Liver (tissue), 9 donors: ENCODE results near the gene CTNNBL1. TPM values are rescaled to one million over a fixed set of nuclear protein-coding genes. Genes with fewer than 3 reads are reported as not detected.

ENCODE experiments used
- DNase-seq: peaks from one replicate; pipeline ENCODE4 v3.0.0-alpha.2; 2017; ENCODE audit warnings: low spot score
- H3K27ac ChIP-seq, 2 donors: one replicate each; pipeline ENCODE4 v1.7.0; 2013; ENCODE audit warnings: inconsistent platforms in 2 of 2, low read length in 2 of 2, control low read depth in 1 of 2, low read depth in 1 of 2, mild to moderate bottlenecking in 1 of 2
- H3K27me3 ChIP-seq, 4 donors: one replicate each; pipeline versions ENCODE4 v1.6.1 to v1.7.0; 2013; ENCODE audit warnings: low read length in 3 of 4, inconsistent platforms in 1 of 4, mild to moderate bottlenecking in 1 of 4, moderate library complexity in 1 of 4; ENCODE audit not compliant: control insufficient read depth in 4 of 4, insufficient read depth in 4 of 4
- H3K36me3 ChIP-seq, 4 donors: one replicate each; pipeline versions ENCODE4 v1.6.1 to v1.7.0; 2013; ENCODE audit warnings: low read length in 3 of 4, mild to moderate bottlenecking in 3 of 4, low read depth in 1 of 4, moderate library complexity in 1 of 4; ENCODE audit not compliant: control insufficient read depth in 4 of 4, insufficient read depth in 3 of 4
- H3K4me1 ChIP-seq, 4 donors: one replicate each; pipeline versions ENCODE4 v1.6.1 to v1.7.0; 2013; ENCODE audit warnings: low read length in 3 of 4, mild to moderate bottlenecking in 3 of 4, moderate library complexity in 1 of 4; ENCODE audit not compliant: control insufficient read depth in 4 of 4, insufficient read depth in 4 of 4
- H3K4me3 ChIP-seq, 3 donors: one replicate each; pipeline versions ENCODE4 v1.6.1 to v1.7.0; 2013; ENCODE audit warnings: low read length in 3 of 3, control low read depth in 1 of 3, low read depth in 1 of 3, mild to moderate bottlenecking in 1 of 3
- H3K9ac ChIP-seq, 2 donors: one replicate each; pipeline ENCODE4 v1.7.0; 2013; ENCODE audit warnings: low read length in 2 of 2, mild to moderate bottlenecking in 2 of 2, moderate library complexity in 2 of 2, control low read depth in 1 of 2, low read depth in 1 of 2
- H3K9me3 ChIP-seq, 4 donors: one replicate each; pipeline versions ENCODE4 v1.6.1 to v1.7.0; 2013; ENCODE audit warnings: low read length in 3 of 4; ENCODE audit not compliant: control insufficient read depth in 4 of 4
- EGR1 ChIP-seq, 2 donors: IDR thresholded peaks; 2 replicates each; pipeline ENCODE4 v1.6.1; 2016 to 2018; ENCODE audit warnings: antibody characterized with exemption in 2 of 2, low read depth in 2 of 2
- FOXA1 ChIP-seq: IDR thresholded peaks from 2 replicates; pipeline ENCODE4 v1.6.1; 2016; ENCODE audit warnings: antibody characterized with exemption
- FOXA2 ChIP-seq: IDR thresholded peaks from 2 replicates; pipeline ENCODE4 v1.6.1; 2016; ENCODE audit warnings: antibody characterized with exemption
- GABPA ChIP-seq, 2 donors: IDR thresholded peaks in 1 of 2; conservative IDR thresholded peaks in 1 of 2; 2 replicates each; pipeline ENCODE4 v1.6.1; 2016; ENCODE audit warnings: antibody characterized with exemption in 2 of 2, mild to moderate bottlenecking in 1 of 2, moderate library complexity in 1 of 2
- HNF4A ChIP-seq, 2 donors: conservative IDR thresholded peaks; 2 replicates each; pipeline ENCODE4 v1.6.1; 2016; ENCODE audit warnings: antibody characterized with exemption in 2 of 2, mild to moderate bottlenecking in 2 of 2
- HNF4G ChIP-seq: IDR thresholded peaks from 2 replicates; pipeline ENCODE4 v1.6.1; 2016; ENCODE audit warnings: antibody characterized with exemption
- JUND ChIP-seq, 2 donors: IDR thresholded peaks; 2 replicates each; pipeline ENCODE4 v1.6.1; 2016; ENCODE audit warnings: antibody characterized with exemption in 2 of 2
- NR2F2 ChIP-seq: IDR thresholded peaks from 2 replicates; pipeline ENCODE4 v1.6.1; 2016; ENCODE audit warnings: antibody characterized with exemption
- RAD21 ChIP-seq, 2 donors: IDR thresholded peaks; 2 replicates each; pipeline ENCODE4 v1.6.1; 2016; ENCODE audit warnings: antibody characterized with exemption in 2 of 2, mild to moderate bottlenecking in 2 of 2
- RXRA ChIP-seq, 2 donors: IDR thresholded peaks; 2 replicates each; pipeline ENCODE4 v1.6.1; 2017 to 2018; ENCODE audit warnings: antibody characterized with exemption in 2 of 2, mild to moderate bottlenecking in 1 of 2
- SP1 ChIP-seq: IDR thresholded peaks from 2 replicates; pipeline ENCODE4 v1.6.1; 2018; ENCODE audit warnings: antibody characterized with exemption, mild to moderate bottlenecking
- TAF1 ChIP-seq: conservative IDR thresholded peaks from 2 replicates; pipeline ENCODE4 v1.6.1; 2016; ENCODE audit warnings: antibody characterized with exemption, mild to moderate bottlenecking
- YY1 ChIP-seq: IDR thresholded peaks from 2 replicates; pipeline ENCODE4 v1.6.1; 2016; ENCODE audit warnings: antibody characterized with exemption, mild to moderate bottlenecking
- polyA plus RNA-seq, 2 donors: library from polyadenylated mRNA; stranded (reverse) in 1 of 2; unstranded in 1 of 2; fragments of 200-250 nt in 1 of 2; fragments of >200 nt in 1 of 2; fragmentation: Nextera tagmentation in 1 of 2; extraction: Ambion mirVana in 1 of 2; gene quantifications; one replicate each; pipeline versions ENCODE4 v1.2.1 to v1.2.3, GENCODE V29; 2013 to 2015
- total RNA-seq, 2 donors: library from RNA; depleted of rRNA; stranded (reverse); fragments of >200 nt; gene quantifications; one replicate each; pipeline ENCODE4 v1.2.3, GENCODE V29; 2014
- TF ChIP-seq, protein P1 (sequence below): IDR thresholded peaks from 2 replicates; pipeline ENCODE4 v1.6.1; 2016; ENCODE audit warnings: antibody characterized with exemption
- TF ChIP-seq, protein P2 (sequence below): IDR thresholded peaks from 2 replicates; pipeline ENCODE4 v1.6.1; 2016; ENCODE audit warnings: antibody characterized with exemption, mild to moderate bottlenecking
- TF ChIP-seq, protein P3 (sequence below): IDR thresholded peaks from 2 replicates; pipeline ENCODE4 v1.6.1; 2016; ENCODE audit warnings: antibody characterized with exemption
- TF ChIP-seq, protein P4 (sequence below): IDR thresholded peaks from 2 replicates; pipeline ENCODE4 v1.6.1; 2016; ENCODE audit warnings: antibody characterized with exemption
- TF ChIP-seq, protein P5 (sequence below): fragments of 150-350 bp; IDR thresholded peaks from 2 replicates; pipeline ENCODE4 v1.5.1; 2017; ENCODE audit warnings: improper control_type of control experiment, low read depth, low read length; ENCODE audit not compliant: missing input control
- donor health status: healthy.
- donor health status: healthy.
- donor health status: healthy.
- donor health status: healthy.
- donor health status: healthy.

Gene CTNNBL1
- total and polyA plus RNA-seq, 4 donors, result 18.3 to 25.4 (median 20.3) TPM

DNA sequence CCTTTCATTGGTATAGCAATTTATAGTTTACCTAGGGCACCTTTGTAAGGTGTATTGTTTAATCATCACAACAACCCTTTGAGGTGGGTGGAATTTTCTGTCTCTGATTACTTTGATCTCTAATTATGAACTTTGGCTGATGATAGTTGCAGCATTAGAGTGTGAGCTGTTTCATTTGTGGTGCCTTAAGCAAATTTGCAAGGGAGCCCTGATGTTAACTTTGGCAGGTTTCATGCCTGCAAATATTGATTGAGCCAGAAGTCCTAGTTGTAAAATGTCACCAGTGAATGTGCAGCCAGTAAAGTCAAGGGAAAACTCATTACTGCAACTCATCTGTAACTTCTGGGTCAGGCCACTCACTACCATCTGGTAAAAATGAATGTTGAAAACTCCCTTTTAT lies 29.8 kb downstream of the CTNNBL1 start:
- Histone ChIP-seq H3K4me1 (peaks cover 12 to 56% (median 41%) of the 10 kb centered on the region in 4 donors), H3K27ac (peak overlapping the region; percentile 4 to 67), H3K4me3 (peak overlapping the region in 1 of 3 donors; percentile 10), H3K27me3 (no peaks in the 10 kb centered on the region), H3K9ac (no peak overlapping the region), H3K36me3 (peaks cover 0 to 3% (median under 1%) of the 10 kb centered on the region in 4 donors), H3K9me3 (no peaks in the 10 kb centered on the region)
- no peak for TF ChIP-seq TAF1
- TF ChIP-seq EGR1 (IDR thresholded peaks at IDR 0.05; ENCODE audit: low read depth in 2 of 2), result no peak
- TF ChIP-seq RAD21 (IDR thresholded peaks at IDR 0.05), result peak; percentile 13 to 27
- TF ChIP-seq SP1, result peak; percentile 54
- TF ChIP-seq, protein P1, sequence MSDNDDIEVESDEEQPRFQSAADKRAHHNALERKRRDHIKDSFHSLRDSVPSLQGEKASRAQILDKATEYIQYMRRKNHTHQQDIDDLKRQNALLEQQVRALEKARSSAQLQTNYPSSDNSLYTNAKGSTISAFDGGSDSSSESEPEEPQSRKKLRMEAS, result no peak
- TF ChIP-seq NR2F2, result no peak
- TF ChIP-seq, protein P2, sequence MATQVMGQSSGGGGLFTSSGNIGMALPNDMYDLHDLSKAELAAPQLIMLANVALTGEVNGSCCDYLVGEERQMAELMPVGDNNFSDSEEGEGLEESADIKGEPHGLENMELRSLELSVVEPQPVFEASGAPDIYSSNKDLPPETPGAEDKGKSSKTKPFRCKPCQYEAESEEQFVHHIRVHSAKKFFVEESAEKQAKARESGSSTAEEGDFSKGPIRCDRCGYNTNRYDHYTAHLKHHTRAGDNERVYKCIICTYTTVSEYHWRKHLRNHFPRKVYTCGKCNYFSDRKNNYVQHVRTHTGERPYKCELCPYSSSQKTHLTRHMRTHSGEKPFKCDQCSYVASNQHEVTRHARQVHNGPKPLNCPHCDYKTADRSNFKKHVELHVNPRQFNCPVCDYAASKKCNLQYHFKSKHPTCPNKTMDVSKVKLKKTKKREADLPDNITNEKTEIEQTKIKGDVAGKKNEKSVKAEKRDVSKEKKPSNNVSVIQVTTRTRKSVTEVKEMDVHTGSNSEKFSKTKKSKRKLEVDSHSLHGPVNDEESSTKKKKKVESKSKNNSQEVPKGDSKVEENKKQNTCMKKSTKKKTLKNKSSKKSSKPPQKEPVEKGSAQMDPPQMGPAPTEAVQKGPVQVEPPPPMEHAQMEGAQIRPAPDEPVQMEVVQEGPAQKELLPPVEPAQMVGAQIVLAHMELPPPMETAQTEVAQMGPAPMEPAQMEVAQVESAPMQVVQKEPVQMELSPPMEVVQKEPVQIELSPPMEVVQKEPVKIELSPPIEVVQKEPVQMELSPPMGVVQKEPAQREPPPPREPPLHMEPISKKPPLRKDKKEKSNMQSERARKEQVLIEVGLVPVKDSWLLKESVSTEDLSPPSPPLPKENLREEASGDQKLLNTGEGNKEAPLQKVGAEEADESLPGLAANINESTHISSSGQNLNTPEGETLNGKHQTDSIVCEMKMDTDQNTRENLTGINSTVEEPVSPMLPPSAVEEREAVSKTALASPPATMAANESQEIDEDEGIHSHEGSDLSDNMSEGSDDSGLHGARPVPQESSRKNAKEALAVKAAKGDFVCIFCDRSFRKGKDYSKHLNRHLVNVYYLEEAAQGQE, result peak; percentile 12
- peak; percentile 49 for TF ChIP-seq FOXA2
- peak; percentile 64 for TF ChIP-seq YY1
- no peak for TF ChIP-seq GABPA (IDR thresholded peaks at IDR 0.05 in 1 of 2, conservative IDR thresholded peaks at IDR 0.05 in 1 of 2)
- peak; percentile 21 for TF ChIP-seq FOXA1
- TF ChIP-seq, protein P3, sequence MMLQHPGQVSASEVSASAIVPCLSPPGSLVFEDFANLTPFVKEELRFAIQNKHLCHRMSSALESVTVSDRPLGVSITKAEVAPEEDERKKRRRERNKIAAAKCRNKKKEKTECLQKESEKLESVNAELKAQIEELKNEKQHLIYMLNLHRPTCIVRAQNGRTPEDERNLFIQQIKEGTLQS, result no peak
- peak; percentile 71 to 78 for TF ChIP-seq HNF4A (conservative IDR thresholded peaks at IDR 0.05)
- peak; percentile 58 to 73 for TF ChIP-seq RXRA (IDR thresholded peaks at IDR 0.05)
- TF ChIP-seq, protein P4, sequence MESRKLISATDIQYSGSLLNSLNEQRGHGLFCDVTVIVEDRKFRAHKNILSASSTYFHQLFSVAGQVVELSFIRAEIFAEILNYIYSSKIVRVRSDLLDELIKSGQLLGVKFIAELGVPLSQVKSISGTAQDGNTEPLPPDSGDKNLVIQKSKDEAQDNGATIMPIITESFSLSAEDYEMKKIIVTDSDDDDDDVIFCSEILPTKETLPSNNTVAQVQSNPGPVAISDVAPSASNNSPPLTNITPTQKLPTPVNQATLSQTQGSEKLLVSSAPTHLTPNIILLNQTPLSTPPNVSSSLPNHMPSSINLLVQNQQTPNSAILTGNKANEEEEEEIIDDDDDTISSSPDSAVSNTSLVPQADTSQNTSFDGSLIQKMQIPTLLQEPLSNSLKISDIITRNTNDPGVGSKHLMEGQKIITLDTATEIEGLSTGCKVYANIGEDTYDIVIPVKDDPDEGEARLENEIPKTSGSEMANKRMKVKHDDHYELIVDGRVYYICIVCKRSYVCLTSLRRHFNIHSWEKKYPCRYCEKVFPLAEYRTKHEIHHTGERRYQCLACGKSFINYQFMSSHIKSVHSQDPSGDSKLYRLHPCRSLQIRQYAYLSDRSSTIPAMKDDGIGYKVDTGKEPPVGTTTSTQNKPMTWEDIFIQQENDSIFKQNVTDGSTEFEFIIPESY, result peak; percentile 28
- TF ChIP-seq HNF4G, result peak; percentile 17
- TF ChIP-seq, protein P5, sequence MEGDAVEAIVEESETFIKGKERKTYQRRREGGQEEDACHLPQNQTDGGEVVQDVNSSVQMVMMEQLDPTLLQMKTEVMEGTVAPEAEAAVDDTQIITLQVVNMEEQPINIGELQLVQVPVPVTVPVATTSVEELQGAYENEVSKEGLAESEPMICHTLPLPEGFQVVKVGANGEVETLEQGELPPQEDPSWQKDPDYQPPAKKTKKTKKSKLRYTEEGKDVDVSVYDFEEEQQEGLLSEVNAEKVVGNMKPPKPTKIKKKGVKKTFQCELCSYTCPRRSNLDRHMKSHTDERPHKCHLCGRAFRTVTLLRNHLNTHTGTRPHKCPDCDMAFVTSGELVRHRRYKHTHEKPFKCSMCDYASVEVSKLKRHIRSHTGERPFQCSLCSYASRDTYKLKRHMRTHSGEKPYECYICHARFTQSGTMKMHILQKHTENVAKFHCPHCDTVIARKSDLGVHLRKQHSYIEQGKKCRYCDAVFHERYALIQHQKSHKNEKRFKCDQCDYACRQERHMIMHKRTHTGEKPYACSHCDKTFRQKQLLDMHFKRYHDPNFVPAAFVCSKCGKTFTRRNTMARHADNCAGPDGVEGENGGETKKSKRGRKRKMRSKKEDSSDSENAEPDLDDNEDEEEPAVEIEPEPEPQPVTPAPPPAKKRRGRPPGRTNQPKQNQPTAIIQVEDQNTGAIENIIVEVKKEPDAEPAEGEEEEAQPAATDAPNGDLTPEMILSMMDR, result no peak
- TF ChIP-seq JUND (IDR thresholded peaks at IDR 0.05), result peak in 1 of 2 donors; percentile 51
- DNase-seq, result no peak
